ENCODE results near the gene ARHGEF6. TPM values are rescaled to one million over a fixed set of nuclear protein-coding genes. Genes with fewer than 3 reads are reported as not detected.
"Not testable (repeated sequence)": the region's sequence is repeated elsewhere in the genome, so short reads cannot be mapped to it uniquely, and the experiment has no call there.

Gene ARHGEF6
- total RNA-seq, 4 donors from 2014 or later, result 4.2 to 13.9 (median 8.2) TPM

DNA sequence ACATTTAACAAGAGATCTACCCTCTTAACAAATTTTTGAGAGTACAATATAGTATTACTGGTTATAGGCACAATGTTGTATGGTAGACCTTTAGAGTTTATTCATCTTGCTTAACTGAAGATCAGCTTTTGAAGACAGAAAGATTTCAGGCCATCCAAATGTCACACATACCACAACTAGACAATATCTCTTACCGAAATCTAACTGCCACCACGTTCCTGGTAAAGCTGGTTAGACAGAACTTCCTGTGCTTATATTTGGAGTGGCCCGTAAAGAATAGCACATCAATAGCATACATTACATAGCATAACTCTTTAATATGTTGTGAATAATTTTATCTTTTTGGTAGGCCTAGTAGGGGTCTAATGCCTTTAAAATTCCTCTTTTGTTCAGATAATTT lies 29.8 kb upstream of the ARHGEF6 start:
- Histone ChIP-seq H3K4me3 (no peak overlapping the region), H3K27me3 (no peaks in the 10 kb centered on the region), H3K36me3 (no peaks in the 10 kb centered on the region), H3K27ac (no peak overlapping the region), H3K9me3 (no peaks in the 10 kb centered on the region), H3K4me1 (no peaks in the 10 kb centered on the region)
- intact Hi-C loops (cut with DNase I; ENCODE audit: low total_unique reads) (no loop called here), in situ Hi-C loops (cut with MboI; ENCODE audit: low pct_ligation_motif_present in 1 of 4, low pct_unique_long_range_greater_than_20kb in 1 of 4, low sequenced_read_pairs in 3 of 4) (no loop called here)
- no peak for DNase-seq
- TF ChIP-seq, protein P1, sequence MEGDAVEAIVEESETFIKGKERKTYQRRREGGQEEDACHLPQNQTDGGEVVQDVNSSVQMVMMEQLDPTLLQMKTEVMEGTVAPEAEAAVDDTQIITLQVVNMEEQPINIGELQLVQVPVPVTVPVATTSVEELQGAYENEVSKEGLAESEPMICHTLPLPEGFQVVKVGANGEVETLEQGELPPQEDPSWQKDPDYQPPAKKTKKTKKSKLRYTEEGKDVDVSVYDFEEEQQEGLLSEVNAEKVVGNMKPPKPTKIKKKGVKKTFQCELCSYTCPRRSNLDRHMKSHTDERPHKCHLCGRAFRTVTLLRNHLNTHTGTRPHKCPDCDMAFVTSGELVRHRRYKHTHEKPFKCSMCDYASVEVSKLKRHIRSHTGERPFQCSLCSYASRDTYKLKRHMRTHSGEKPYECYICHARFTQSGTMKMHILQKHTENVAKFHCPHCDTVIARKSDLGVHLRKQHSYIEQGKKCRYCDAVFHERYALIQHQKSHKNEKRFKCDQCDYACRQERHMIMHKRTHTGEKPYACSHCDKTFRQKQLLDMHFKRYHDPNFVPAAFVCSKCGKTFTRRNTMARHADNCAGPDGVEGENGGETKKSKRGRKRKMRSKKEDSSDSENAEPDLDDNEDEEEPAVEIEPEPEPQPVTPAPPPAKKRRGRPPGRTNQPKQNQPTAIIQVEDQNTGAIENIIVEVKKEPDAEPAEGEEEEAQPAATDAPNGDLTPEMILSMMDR (IDR thresholded peaks at IDR 0.05), result no peak
- no peak for TF ChIP-seq EP300 (IDR thresholded peaks at IDR 0.05; ENCODE audit: low read depth)
- no peak for TF ChIP-seq POLR2A (IDR thresholded peaks at IDR 0.05)
- TF ChIP-seq POLR2AphosphoS5 (IDR thresholded peaks at IDR 0.05), result no peak
- 62 to 93% methylated on average over 3 of the region's 3 CpGs for WGBS, 2 donors (ENCODE audit: low coverage in 1 of 2)

DNA sequence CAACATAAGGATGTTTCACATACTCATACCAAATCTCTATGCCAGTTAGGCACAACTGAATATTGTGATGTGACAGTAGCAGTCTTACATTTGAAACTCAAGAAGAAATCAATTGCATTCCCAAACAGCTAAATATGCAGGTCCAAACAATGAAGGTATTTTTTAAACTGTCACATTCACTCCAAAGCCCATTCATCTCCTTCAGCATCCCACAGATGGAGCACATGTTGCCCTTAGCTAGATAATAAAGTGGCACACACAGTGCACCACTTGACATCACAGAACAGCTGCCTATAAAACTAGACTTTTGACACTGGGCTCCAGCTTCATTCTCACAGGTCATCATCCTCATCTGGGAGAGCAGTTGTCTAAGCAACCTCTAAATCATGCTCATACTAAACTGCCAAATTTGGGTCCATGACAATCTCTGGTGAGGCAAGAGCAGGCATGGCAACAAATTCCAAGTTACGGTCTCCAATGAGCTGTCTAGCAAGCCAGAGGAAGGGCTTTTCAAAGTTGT lies 26.2 kb upstream of the ARHGEF6 start:
- no peaks in the 10 kb centered on the region for H3K36me3 ChIP-seq
- no peak overlapping the region for H3K27ac ChIP-seq
- no peak for TF ChIP-seq POLR2A (IDR thresholded peaks at IDR 0.05)
- TF ChIP-seq POLR2AphosphoS5 (IDR thresholded peaks at IDR 0.05), result no peak
- TF ChIP-seq EP300 (IDR thresholded peaks at IDR 0.05; ENCODE audit: low read depth), result no peak
- TF ChIP-seq, protein P1 (IDR thresholded peaks at IDR 0.05), result no peak
- WGBS, 2 donors (ENCODE audit: low coverage in 1 of 2), result 78% methylated on average over 1 of the region's 1 CpG; no CpG with 5 or more reads in 1 of the 2 donors
- H3K4me1 ChIP-seq, result no peaks in the 10 kb centered on the region
- H3K4me3 ChIP-seq, result no peak overlapping the region
- in situ Hi-C loops (cut with MboI; ENCODE audit: low pct_ligation_motif_present in 1 of 4, low pct_unique_long_range_greater_than_20kb in 1 of 4, low sequenced_read_pairs in 3 of 4), result no loop called here
- no peak for DNase-seq
- no peaks in the 10 kb centered on the region for H3K9me3 ChIP-seq
- no peaks in the 10 kb centered on the region for H3K27me3 ChIP-seq
- intact Hi-C loops (cut with DNase I; ENCODE audit: low total_unique reads), result no loop called here

DNA sequence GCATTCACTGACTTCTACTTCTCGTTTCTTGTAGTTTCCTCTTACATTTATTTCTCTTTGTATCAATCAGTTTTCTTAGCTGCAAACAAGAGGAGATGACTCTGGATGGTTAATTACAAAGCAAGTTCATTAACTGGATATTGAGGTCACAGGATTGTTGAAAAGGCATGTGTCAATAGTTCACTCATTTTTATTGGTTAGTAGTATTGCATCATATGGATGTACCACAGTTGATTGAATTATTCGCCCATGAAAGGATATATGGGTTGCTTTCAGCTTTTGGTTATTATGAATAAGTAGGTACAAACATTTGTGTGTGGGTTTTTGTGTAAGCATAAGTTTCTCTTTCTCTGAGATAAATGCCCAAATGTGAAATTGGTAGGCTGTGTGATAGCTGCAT lies 21.8 kb upstream of the ARHGEF6 start:
- H3K9me3 ChIP-seq, result no peaks in the 10 kb centered on the region
- TF ChIP-seq POLR2A (IDR thresholded peaks at IDR 0.05) (no peak), EP300 (IDR thresholded peaks at IDR 0.05; ENCODE audit: low read depth) (no peak), POLR2AphosphoS5 (IDR thresholded peaks at IDR 0.05) (no peak)
- TF ChIP-seq, protein P1 (IDR thresholded peaks at IDR 0.05), result no peak
- no peaks in the 10 kb centered on the region for H3K4me1 ChIP-seq
- no peaks in the 10 kb centered on the region for H3K27me3 ChIP-seq
- 57 to 75% methylated on average over 1 to 2 of the region's 2 CpGs for WGBS, 2 donors (ENCODE audit: low coverage in 1 of 2)
- H3K36me3 ChIP-seq, result no peaks in the 10 kb centered on the region
- H3K4me3 ChIP-seq, result no peak overlapping the region
- intact Hi-C loops (cut with DNase I; ENCODE audit: low total_unique reads), result no loop called here
- no peak for DNase-seq
- in situ Hi-C loops (cut with MboI; ENCODE audit: low pct_ligation_motif_present in 1 of 4, low pct_unique_long_range_greater_than_20kb in 1 of 4, low sequenced_read_pairs in 3 of 4), result no loop called here
- H3K27ac ChIP-seq, result no peak overlapping the region

DNA sequence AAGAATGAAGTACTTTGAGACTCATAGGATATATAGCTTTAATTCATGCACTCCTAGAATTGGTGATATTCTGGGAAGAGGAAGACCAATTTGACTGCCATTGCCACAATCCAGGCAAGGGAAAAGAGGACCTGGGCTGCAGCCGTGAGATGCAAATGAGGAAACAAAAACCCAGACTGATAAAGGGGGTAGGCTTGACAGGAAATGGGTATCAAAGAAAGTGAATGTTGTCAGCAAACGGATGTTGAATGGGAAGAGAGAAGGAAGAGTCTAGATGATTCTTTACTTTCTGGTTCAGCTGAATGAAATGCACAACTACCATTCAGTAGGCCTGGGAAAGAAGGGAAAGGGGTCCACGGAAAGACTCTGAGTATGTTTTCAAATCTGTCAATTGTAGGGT lies 17.1 kb upstream of the ARHGEF6 start:
- in situ Hi-C loops (cut with MboI; ENCODE audit: low pct_ligation_motif_present in 1 of 4, low pct_unique_long_range_greater_than_20kb in 1 of 4, low sequenced_read_pairs in 3 of 4) (no loop called here), intact Hi-C loops (cut with DNase I; ENCODE audit: low total_unique reads) (no loop called here)
- Histone ChIP-seq H3K4me1 (no peaks in the 10 kb centered on the region), H3K27ac (no peak overlapping the region), H3K36me3 (no peaks in the 10 kb centered on the region), H3K9me3 (no peaks in the 10 kb centered on the region), H3K27me3 (no peaks in the 10 kb centered on the region), H3K4me3 (no peak overlapping the region)
- 62 to 80% methylated on average over 1 to 3 of the region's 3 CpGs for WGBS, 2 donors (ENCODE audit: low coverage in 1 of 2)
- DNase-seq, result no peak
- no peak for TF ChIP-seq EP300 (IDR thresholded peaks at IDR 0.05; ENCODE audit: low read depth)
- no peak for TF ChIP-seq POLR2A (IDR thresholded peaks at IDR 0.05)
- TF ChIP-seq POLR2AphosphoS5 (IDR thresholded peaks at IDR 0.05), result no peak
- TF ChIP-seq, protein P1 (IDR thresholded peaks at IDR 0.05), result no peak

DNA sequence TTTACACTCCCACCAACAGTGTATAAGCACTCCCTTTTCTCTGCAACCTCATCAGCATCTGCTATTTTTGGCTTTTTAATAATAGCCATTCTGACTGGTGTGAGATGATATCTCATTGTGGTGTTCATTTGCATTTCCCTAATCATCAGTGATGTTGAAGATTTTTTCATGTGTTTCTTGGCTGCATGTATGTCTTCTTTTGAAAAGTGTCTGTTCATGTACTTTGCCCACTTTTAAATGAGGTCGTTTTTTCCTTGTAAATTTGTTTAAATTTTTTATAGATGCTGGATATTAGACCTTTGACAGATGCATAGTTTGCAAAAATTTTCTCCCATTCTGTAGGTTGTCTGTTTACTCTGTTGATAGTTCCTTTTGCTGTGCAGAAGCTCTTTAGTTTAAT lies 14.4 kb upstream of the ARHGEF6 start:
- H3K9me3 ChIP-seq; H3K27me3 ChIP-seq; H3K36me3 ChIP-seq; H3K27ac ChIP-seq; H3K4me3 ChIP-seq; intact Hi-C loops (cut with DNase I; ENCODE audit: low total_unique reads); in situ Hi-C loops (cut with MboI; ENCODE audit: low pct_ligation_motif_present in 1 of 4, low pct_unique_long_range_greater_than_20kb in 1 of 4, low sequenced_read_pairs in 3 of 4); H3K4me1 ChIP-seq; DNase-seq: not testable (repeated sequence)
- WGBS, 2 donors (ENCODE audit: low coverage in 1 of 2), result 42 to 71% methylated on average over 1 of the region's 1 CpG

DNA sequence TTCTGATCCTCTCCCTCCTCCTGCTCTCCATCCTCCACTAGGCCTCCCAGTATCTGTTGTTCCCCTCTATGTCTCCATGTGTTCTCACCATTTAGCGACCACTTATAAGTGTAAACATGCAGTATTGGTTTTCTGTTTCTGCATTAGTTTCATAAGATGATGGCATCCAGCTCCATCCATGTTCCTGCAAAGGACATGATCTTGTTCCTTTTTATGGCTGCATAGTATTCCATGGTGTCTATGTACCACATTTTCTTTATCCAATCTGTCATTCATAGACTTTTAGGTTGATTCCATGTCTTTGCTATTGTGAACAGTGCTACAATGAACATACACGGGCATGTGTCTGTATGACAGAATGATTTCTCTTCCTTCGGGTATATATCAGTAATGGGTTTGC lies 13.9 kb upstream of the ARHGEF6 start:
- H3K4me1 ChIP-seq; in situ Hi-C loops (cut with MboI; ENCODE audit: low pct_ligation_motif_present in 1 of 4, low pct_unique_long_range_greater_than_20kb in 1 of 4, low sequenced_read_pairs in 3 of 4); intact Hi-C loops (cut with DNase I; ENCODE audit: low total_unique reads); H3K27me3 ChIP-seq; H3K9me3 ChIP-seq; H3K27ac ChIP-seq; H3K4me3 ChIP-seq; H3K36me3 ChIP-seq; DNase-seq: not testable (repeated sequence)
- 91% methylated on average over 3 of the region's 3 CpGs; no CpG with 5 or more reads in 1 of the 2 donors for WGBS, 2 donors (ENCODE audit: low coverage in 1 of 2)
